Motor neuron (in vitro differentiated cells): ENCODE measurements around the gene HEYL. TPM values are rescaled to one million over a fixed set of nuclear protein-coding genes. Genes with fewer than 3 reads are reported as not detected.

Experiments
- ATAC-seq, 8 experiments: fragments of 200-7000 bp; cut with Tn5 transposase; replicated peaks in 6 of 8; 2 replicates each; pipeline ENCODE4 v1.8.0; 2021; ENCODE audit warnings: mild to moderate bottlenecking in 8 of 8, moderate library complexity in 8 of 8
- H3K27ac ChIP-seq, 2 donors: fragments of 250-450 bp; sonication (Bioruptor Pico); 2 replicates each; pipeline ENCODE4 v1.9.0; 2021; ENCODE audit warnings: antibody characterized with exemption in 2 of 2, mild to moderate bottlenecking in 2 of 2, moderate library complexity in 1 of 2
- H3K4me1 ChIP-seq, 2 donors: fragments of 250-450 bp; sonication (Bioruptor Pico); replicated peaks in 1 of 2; 2 replicates each; pipeline ENCODE4 v1.6.1; 2021; ENCODE audit warnings: antibody characterized with exemption in 2 of 2, mild to moderate bottlenecking in 2 of 2, moderate library complexity in 1 of 2
- H3K4me3 ChIP-seq, 5 donors: fragments of 250-450 bp; sonication (Bioruptor Pico); 2 replicates each; pipeline ENCODE4 v1.9.0; 2021; ENCODE audit warnings: antibody characterized with exemption in 5 of 5, mild to moderate bottlenecking in 5 of 5, moderate library complexity in 4 of 5
- WGBS, 10 experiments: fragments of 450-650 bp; shearing (Covaris generic); methylation state at CpG; one replicate each; pipeline ENCODE4 v1.0.0; 2022; 5-methylcytosine and 5-hydroxymethylcytosine counted together
- in situ Hi-C, 9 experiments: fragments of 400-800 bp; cut with MboI; loops; one replicate each; pipeline ENCODE4 v1.15.0; 2021; ENCODE audit warnings: low sequenced_read_pairs in 9 of 9, low pct_unique_long_range_greater_than_20kb in 2 of 9; ENCODE audit not compliant: unreplicated experiment in 9 of 9
- total RNA-seq, 8 experiments: library from RNA; unstranded; fragments of 300-600 nt; gene quantifications; 2 replicates each; pipeline versions ENCODE4 v1.2.3 to v1.2.4, GENCODE V29; 2022

Gene HEYL
- total RNA-seq, 8 experiments from 2014 or later, result 0.16 to 8.4 (median 0.50) TPM; not detected in 1

DNA sequence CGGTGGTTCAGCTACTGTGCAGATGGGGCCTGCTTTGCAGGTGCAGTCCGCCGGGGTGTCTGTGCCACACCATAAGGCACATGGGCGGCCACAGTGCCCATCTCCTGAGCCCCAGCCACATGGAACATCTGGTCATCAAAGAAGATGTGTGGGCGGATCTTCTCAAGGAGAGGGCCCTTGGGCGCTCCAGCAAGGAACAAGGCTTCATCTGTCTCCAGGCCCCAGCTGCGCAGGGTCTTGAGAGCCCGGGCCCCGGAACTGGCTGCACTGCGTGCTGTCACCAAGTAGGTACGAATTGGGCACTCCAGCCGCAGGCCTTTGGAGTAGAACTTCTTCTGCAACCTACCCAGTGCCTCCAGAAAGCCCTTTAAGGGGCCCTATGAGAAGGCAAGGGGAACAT, 19.7 kb upstream of the HEYL start:
- WGBS, 10 experiments, result 35 to 100% (median 83%) methylated on average over 1 to 7 of the region's 12 CpGs; no CpG with 5 or more reads in 6 of the 10 experiments
- no peak for ATAC-seq
- Histone ChIP-seq H3K4me3 (no peak overlapping the region), H3K27ac (no peak overlapping the region), H3K4me1 (no peaks in the 10 kb centered on the region)
- in situ Hi-C loops, result loop anchor here in 2 of 9 experiments (10.0 kb wide), 1 partner anchor 54 kb away; no protein-coding TSS in a partner anchor

- H3K4me1 ChIP-seq, result peaks cover 0 to 3% of the 10 kb centered on the region in 2 donors
- in situ Hi-C loops, result loop anchor here in 2 of 9 experiments (10.0 kb wide), 1 partner anchor 53 kb away; no protein-coding TSS in a partner anchor
- 0 to 56% (median 8%) methylated on average over 1 to 6 of the region's 6 CpGs; no CpG with 5 or more reads in 2 of the 10 experiments for WGBS, 10 experiments
- ATAC-seq, result peak; percentile 23 to 84 (median 56)
- H3K4me3 ChIP-seq, result no peak overlapping the region
- no peak overlapping the region for H3K27ac ChIP-seq
Measured at GRCh38 chr1:39657923-39658485, 18.6 kb upstream of the HEYL start.

DNA sequence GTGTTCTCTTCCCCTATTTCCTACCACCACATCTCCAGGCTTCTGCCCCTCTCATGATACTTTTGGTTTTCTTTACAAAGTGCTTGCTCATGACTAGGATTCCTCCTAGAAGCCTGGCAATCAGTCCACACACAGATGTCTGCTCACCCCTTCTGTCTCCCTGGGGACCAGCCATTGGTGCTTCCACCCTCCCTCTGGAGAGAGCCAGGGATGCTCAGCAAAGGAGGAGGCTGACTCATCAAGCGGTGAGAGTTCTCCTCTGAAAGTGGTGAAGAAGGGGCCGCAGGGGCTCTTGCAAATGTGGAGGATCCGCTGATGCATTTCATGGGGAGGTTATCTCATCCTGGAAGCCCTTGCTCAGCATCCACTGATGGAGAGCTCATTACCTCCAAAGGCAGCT, 18.0 kb upstream of the HEYL start:
- in situ Hi-C loops, result loop anchor here in 2 of 9 experiments (10.0 kb wide), 1 partner anchor 53 kb away; no protein-coding TSS in a partner anchor

GRCh38 chr1:39656391-39656790, 16.9 kb upstream of the HEYL start:
- Histone ChIP-seq H3K27ac (no peak overlapping the region), H3K4me3 (no peak overlapping the region), H3K4me1 (peaks cover 0 to 3% of the 10 kb centered on the region in 2 donors)
- no peak for ATAC-seq
- in situ Hi-C loops, result loop anchor here in 2 of 9 experiments (10.0 kb wide), 1 partner anchor 52 kb away; no protein-coding TSS in a partner anchor
- WGBS, 10 experiments, result 33 to 100% (median 50%) methylated on average over 1 to 2 of the region's 2 CpGs; no CpG with 5 or more reads in 5 of the 10 experiments

More for the DNA sequence above, 18.0 kb upstream of the HEYL start:
- Histone ChIP-seq H3K4me3 (no peak overlapping the region), H3K4me1 (peaks cover 0 to 3% of the 10 kb centered on the region in 2 donors), H3K27ac (no peak overlapping the region)
- peak in 5 of 8 experiments; percentile 63 to 78 (median 67) for ATAC-seq
- 50 to 83% (median 67%) methylated on average over 1 to 3 of the region's 3 CpGs; no CpG with 5 or more reads in 5 of the 10 experiments for WGBS, 10 experiments

GRCh38 chr1:39655578-39656268, 16.3 kb upstream of the HEYL start:
- peaks cover 0 to 3% of the 10 kb centered on the region in 2 donors for H3K4me1 ChIP-seq
- no peak for ATAC-seq
- no peak overlapping the region for H3K4me3 ChIP-seq
- in situ Hi-C loops, result loop anchor here in 2 of 9 experiments (10.0 kb wide), 1 partner anchor 51 kb away; no protein-coding TSS in a partner anchor
- no peak overlapping the region for H3K27ac ChIP-seq
- 40 to 94% (median 61%) methylated on average over 1 to 5 of the region's 5 CpGs; no CpG with 5 or more reads in 3 of the 10 experiments for WGBS, 10 experiments

DNA sequence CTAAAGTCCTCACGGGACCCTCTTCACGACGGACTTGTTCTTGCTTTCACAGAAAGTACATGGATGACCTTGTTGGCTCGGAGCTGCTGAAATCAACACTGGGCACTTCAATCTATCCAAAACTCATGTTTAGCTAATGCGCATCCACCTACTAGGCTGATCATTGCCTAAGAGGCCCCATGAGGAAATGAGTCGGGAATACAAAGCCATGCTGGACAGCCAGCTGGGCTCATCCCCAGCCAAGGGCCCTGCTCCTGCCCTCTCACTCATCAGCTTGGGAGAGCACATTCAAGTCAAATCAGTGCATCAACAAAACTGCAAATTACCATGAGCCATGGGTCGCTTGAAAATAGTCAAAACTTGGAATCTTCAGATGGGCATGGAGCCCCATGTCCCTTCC, 14.8 kb upstream of the HEYL start:
- Histone ChIP-seq H3K4me1 (peaks cover 0 to 3% of the 10 kb centered on the region in 2 donors), H3K4me3 (no peak overlapping the region), H3K27ac (no peak overlapping the region)
- ATAC-seq, result peak in 3 of 8 experiments; percentile 27 to 53 (median 30)
- WGBS, 10 experiments, result 45 to 84% (median 64%) methylated on average over 2 to 7 of the region's 7 CpGs; no CpG with 5 or more reads in 3 of the 10 experiments
- in situ Hi-C loops, result loop anchor here in 2 of 9 experiments (10.0 kb wide), 1 partner anchor 49 kb away; no protein-coding TSS in a partner anchor

DNA sequence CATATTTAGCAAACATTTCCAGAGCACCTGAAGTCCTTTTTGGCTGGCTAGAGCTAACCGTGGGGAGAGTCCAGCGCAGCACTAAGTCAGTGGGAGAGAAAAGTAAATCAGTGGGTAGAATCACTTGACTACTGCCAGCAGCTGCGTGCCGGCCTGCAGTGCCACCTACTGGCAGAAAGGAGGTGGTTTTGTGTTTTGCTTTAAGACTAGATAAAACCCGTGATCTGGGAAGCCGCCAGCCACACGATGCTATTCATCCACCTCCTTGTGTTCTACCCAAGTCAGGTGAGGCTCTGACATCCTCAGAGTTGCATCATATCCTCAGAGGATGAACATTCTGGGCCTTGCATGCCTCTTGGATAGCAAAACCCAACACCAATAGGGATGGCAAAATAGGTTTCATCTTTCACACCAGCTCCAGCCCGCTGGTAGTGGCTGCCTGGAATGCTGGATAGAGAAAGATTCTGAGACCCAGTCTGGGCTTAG, 14.1 kb upstream of the HEYL start:
- ATAC-seq, result peak; percentile 72 to 88 (median 80)
- WGBS, 10 experiments, result 0 to 21% (median 7%) methylated on average over 1 to 8 of the region's 8 CpGs; no CpG with 5 or more reads in 1 of the 10 experiments
- Histone ChIP-seq H3K4me3 (no peak overlapping the region), H3K27ac (no peak overlapping the region), H3K4me1 (peaks cover 0 to 3% of the 10 kb centered on the region in 2 donors)
- in situ Hi-C loops, result loop anchor here in 2 of 9 experiments (10.0 kb wide), 1 partner anchor 49 kb away; no protein-coding TSS in a partner anchor

GRCh38 chr1:39652554-39652953, 13.1 kb upstream of the HEYL start:
- no peak for ATAC-seq
- Histone ChIP-seq H3K27ac (no peak overlapping the region), H3K4me1 (peaks cover 0 to 3% of the 10 kb centered on the region in 2 donors), H3K4me3 (no peak overlapping the region)
- in situ Hi-C loops, result loop anchor here in 2 of 9 experiments (10.0 kb wide), 1 partner anchor 48 kb away; no protein-coding TSS in a partner anchor
- 80 to 100% (median 90%) methylated on average over 1 to 2 of the region's 2 CpGs; no CpG with 5 or more reads in 4 of the 10 experiments for WGBS, 10 experiments

DNA sequence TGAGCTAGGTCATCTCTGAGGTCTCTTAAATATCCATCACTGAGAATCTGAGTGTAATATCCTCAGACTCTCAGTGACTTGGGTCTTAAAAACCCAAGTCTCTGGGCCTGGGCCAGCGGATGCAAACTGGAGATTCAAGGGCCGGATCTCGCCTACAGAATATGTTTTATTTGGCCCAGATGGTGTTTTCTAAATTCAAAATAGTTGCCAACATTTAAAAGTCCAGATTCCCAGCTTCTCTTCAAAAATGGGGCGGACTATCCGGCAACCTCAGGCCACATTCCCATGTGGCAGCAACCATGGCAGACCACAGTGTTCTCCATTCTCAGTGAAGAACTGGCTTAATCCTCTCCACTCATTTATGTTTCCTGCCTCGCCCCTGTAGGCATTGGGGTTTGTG, 12.7 kb upstream of the HEYL start:
- Histone ChIP-seq H3K27ac (no peak overlapping the region), H3K4me3 (no peak overlapping the region), H3K4me1 (peaks cover 4% of the 10 kb centered on the region in 2 donors)
- in situ Hi-C loops, result loop anchor here in 2 of 9 experiments (10.0 kb wide), 1 partner anchor 47 kb away; no protein-coding TSS in a partner anchor
- no peak for ATAC-seq
- WGBS, 10 experiments, result 39 to 100% (median 82%) methylated on average over 1 to 6 of the region's 6 CpGs; no CpG with 5 or more reads in 3 of the 10 experiments

DNA sequence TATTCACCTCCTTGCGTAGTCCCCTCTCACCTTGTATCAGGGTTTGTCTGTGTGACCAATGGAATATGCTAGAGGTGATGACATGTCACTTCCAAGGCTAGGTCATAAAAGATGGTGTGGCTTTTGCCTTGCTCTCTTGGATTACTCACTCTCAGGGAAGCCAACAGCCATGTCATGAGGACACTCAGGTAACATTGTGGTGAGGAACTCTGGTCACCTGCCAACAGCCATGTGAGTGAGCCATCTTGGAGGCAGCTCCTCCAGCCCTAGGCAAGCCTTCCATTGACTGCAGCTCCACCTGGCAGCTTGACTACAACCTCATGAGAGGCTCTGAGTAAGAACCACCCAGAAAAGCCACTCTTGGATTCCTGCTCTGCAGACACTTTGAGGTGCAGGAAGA, 11.0 kb upstream of the HEYL start:
- H3K4me1 ChIP-seq, result peaks cover 16 to 18% of the 10 kb centered on the region in 2 donors
- in situ Hi-C loops, result loop anchor here in 2 of 9 experiments (10.0 kb wide), 1 partner anchor 46 kb away; no protein-coding TSS in a partner anchor
- 20 to 100% (median 70%) methylated on average over 1 of the region's 1 CpG; no CpG with 5 or more reads in 6 of the 10 experiments for whole genome bisulfite sequencing, 10 experiments
- no peak for ATAC-seq
- no peak overlapping the region for H3K4me3 ChIP-seq
- no peak overlapping the region for H3K27ac ChIP-seq

- no peak for ATAC-seq
- WGBS, 10 experiments, result 20 to 100% (median 69%) methylated on average over 1 to 2 of the region's 2 CpGs; no CpG with 5 or more reads in 1 of the 10 experiments
- Histone ChIP-seq H3K4me3 (no peak overlapping the region), H3K27ac (no peak overlapping the region), H3K4me1 (peaks cover 16 to 18% of the 10 kb centered on the region in 2 donors)
- in situ Hi-C loops, result loop anchor here in 2 of 9 experiments (10.0 kb wide), 1 partner anchor 45 kb away; no protein-coding TSS in a partner anchor
Measured at GRCh38 chr1:39649636-39650185, 10.3 kb upstream of the HEYL start.

DNA sequence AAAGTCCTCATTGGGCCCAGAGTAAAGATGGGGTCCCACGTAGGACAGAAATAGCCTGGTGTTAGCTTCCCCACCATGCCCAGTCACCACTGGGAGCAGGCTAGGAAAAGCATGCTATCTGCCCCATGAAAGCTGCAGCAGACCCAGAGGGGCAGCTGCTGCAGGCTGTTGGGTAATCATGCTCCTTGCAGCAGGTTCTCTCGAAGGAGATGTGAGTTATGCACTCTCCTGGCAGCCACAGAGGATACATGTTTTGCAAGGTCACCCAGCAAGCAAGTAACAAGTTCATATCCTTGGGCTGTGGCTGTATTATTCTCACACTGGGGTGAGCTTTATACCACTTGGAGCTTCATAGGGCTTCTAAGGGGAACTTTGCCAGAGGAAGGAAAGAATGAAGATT, 9.1 kb upstream of the HEYL start:
- in situ Hi-C loops, result no loop called here
- ATAC-seq, result no peak
- WGBS, 10 experiments, result 14 to 80% (median 50%) methylated on average over 1 to 2 of the region's 2 CpGs; no CpG with 5 or more reads in 3 of the 10 experiments

More for the DNA sequence above, 9.1 kb upstream of the HEYL start:
- Histone ChIP-seq H3K4me1 (peaks cover 13 to 18% of the 10 kb centered on the region in 2 donors), H3K4me3 (no peak overlapping the region), H3K27ac (no peak overlapping the region)
